GM19238 (cell line): ENCODE measurements around the gene GPHN.
"Not testable (repeated sequence)": the region's sequence is repeated elsewhere in the genome, so short reads cannot be mapped to it uniquely, and the experiment has no call there.

Experiments
- DNase-seq: peaks from one replicate; pipeline ENCODE4 v3.0.0; 2011; ENCODE audit warnings: low spot score; ENCODE audit not compliant: insufficient read length

Gene GPHN

GRCh38 chr14:66758031-66758613, 250.2 kb downstream of the GPHN start:
- no peak for DNase-seq

- DNase-seq, result no peak
Observed at GRCh38 chr14:66772146-66772545, 264.2 kb downstream of the GPHN start.

GRCh38 chr14:66782853-66783252, 274.9 kb downstream of the GPHN start:
- no peak for DNase-seq

- DNase-seq, result no peak
Observed at GRCh38 chr14:66790101-66790500, 282.2 kb downstream of the GPHN start.

- no peak for DNase-seq
Observed at GRCh38 chr14:66802962-66803361, 295.0 kb downstream of the GPHN start.

GRCh38 chr14:66804141-66804540, 296.2 kb downstream of the GPHN start:
- no peak for DNase-seq

GRCh38 chr14:66813636-66814035, 305.7 kb downstream of the GPHN start:
- no peak for DNase-seq

- no peak for DNase-seq
Observed at GRCh38 chr14:66815687-66816086, 307.7 kb downstream of the GPHN start.

GRCh38 chr14:66824251-66824650, 316.3 kb downstream of the GPHN start:
- no peak for DNase-seq

GRCh38 chr14:66827182-66827581, 319.2 kb downstream of the GPHN start:
- no peak for DNase-seq

GRCh38 chr14:66831173-66831572, 323.2 kb downstream of the GPHN start:
- DNase-seq, result no peak

GRCh38 chr14:66833816-66834215, 325.9 kb downstream of the GPHN start:
- no peak for DNase-seq

- DNase-seq, result not testable (repeated sequence)
Observed at GRCh38 chr14:66837436-66837835, 329.5 kb downstream of the GPHN start.

- no peak for DNase-seq
Observed at GRCh38 chr14:66842911-66843512, 335.1 kb downstream of the GPHN start.

- no peak for DNase-seq
Observed at GRCh38 chr14:66850258-66850888, 342.4 kb downstream of the GPHN start.

- no peak for DNase-seq
Observed at GRCh38 chr14:66853311-66853710, 345.4 kb downstream of the GPHN start.

- no peak for DNase-seq
Observed at GRCh38 chr14:66857867-66858266, 349.9 kb downstream of the GPHN start.

- no peak for DNase-seq
Observed at GRCh38 chr14:66859063-66859671, 351.2 kb downstream of the GPHN start.

GRCh38 chr14:66881596-66881995, 373.6 kb downstream of the GPHN start:
- no peak for DNase-seq

- no peak for DNase-seq
Observed at GRCh38 chr14:66884149-66884548, 376.2 kb downstream of the GPHN start.

GRCh38 chr14:66900719-66901118, 392.8 kb downstream of the GPHN start:
- DNase-seq, result no peak

- DNase-seq, result no peak
Observed at GRCh38 chr14:66910311-66910840, 402.4 kb downstream of the GPHN start.
